NCI-H1436 treated with DMSO at 0.1 percent for 48 hours (cell line): ENCODE measurements around the gene ADAR.

ENCODE experiments used
- DNase-seq: peaks from one replicate; lab custom pipeline; 2025; lab: John Stamatoyannopoulos, UW

ADAR gene

GRCh38 chr1:154558720-154559465 is 49.1 kb downstream of the ADAR start:
- DNase-seq: peak; percentile 78

GRCh38 chr1:154557939-154558719 is 49.9 kb downstream of the ADAR start, which contains the start of gene UBE2Q1:
TSS of gene UBE2Q1 (minus strand) at chr1:154558662. CDS start at chr1:154558553, 109 bp downstream.
- no peak for DNase-seq

GRCh38 chr1:154557248-154557938 is 50.6 kb downstream of the ADAR start:
- DNase-seq: no peak

- no peak for DNase-seq
Observed at GRCh38 chr1:154556422-154556821, 51.6 kb downstream of the ADAR start.

GRCh38 chr1:154553056-154554030 is 54.6 kb downstream of the ADAR start:
- no peak for DNase-seq

GRCh38 chr1:154552036-154552435 is 56.0 kb downstream of the ADAR start:
- DNase-seq: no peak

- DNase-seq: no peak
Observed at GRCh38 chr1:154551474-154551873, 56.5 kb downstream of the ADAR start.

- DNase-seq: no peak
Observed at GRCh38 chr1:154550657-154551056, 57.3 kb downstream of the ADAR start.

GRCh38 chr1:154550070-154550469 is 57.9 kb downstream of the ADAR start:
- DNase-seq: no peak

- no peak for DNase-seq
Observed at GRCh38 chr1:154549202-154549770, 58.7 kb downstream of the ADAR start.

- DNase-seq: no peak
Observed at GRCh38 chr1:154548028-154548427, 60.0 kb downstream of the ADAR start.

GRCh38 chr1:154547105-154547732 is 60.8 kb downstream of the ADAR start:
- DNase-seq: no peak

- DNase-seq: no peak
Observed at GRCh38 chr1:154546264-154547063, 61.5 kb downstream of the ADAR start.

- DNase-seq: no peak
Observed at GRCh38 chr1:154541231-154541630, 66.8 kb downstream of the ADAR start.

- no peak for DNase-seq
Observed at GRCh38 chr1:154539486-154540483, 68.2 kb downstream of the ADAR start.

GRCh38 chr1:154536570-154536969 is 71.4 kb downstream of the ADAR start:
- DNase-seq: no peak

- no peak for DNase-seq
Observed at GRCh38 chr1:154533952-154534844, 73.8 kb downstream of the ADAR start.
